OCI-LY1 (cell line): ENCODE measurements around the gene CHMP4B.

Experiments used
- CTCF ChIP-seq: fragments of 200-600 bp; sonication (generic), shearing (Covaris generic); IDR thresholded peaks from 2 replicates; pipeline ENCODE4 v1.5.1; 2017; ENCODE audit warnings: mild to moderate bottlenecking, antibody characterized with exemption, low read length, moderate library complexity, mixed read lengths
- EZH2 ChIP-seq: fragments of 200-600 bp; sonication (generic), shearing (Covaris generic); IDR thresholded peaks from 2 replicates; pipeline ENCODE4 v1.8.0; 2017; ENCODE audit warnings: borderline replicate concordance, mixed run types, mild to moderate bottlenecking, antibody characterized with exemption, low read length, moderate library complexity, mixed read lengths

GRCh38 chr20:33859157-33859695 is 48.1 kb downstream of the CHMP4B start:
- TF ChIP-seq EZH2 (no peak), CTCF (no peak)
